GM12872 (cell line): ENCODE data around the gene HOMER1.

ENCODE experiments used
- TF ChIP-seq, protein P1 (sequence below): IDR thresholded peaks from 3 replicates; pipeline ENCODE4 v1.5.1; 2011; ENCODE audit warnings: low read depth, mild to moderate bottlenecking, low read length, moderate library complexity; ENCODE audit not compliant: insufficient read depth

The HOMER1 gene

DNA sequence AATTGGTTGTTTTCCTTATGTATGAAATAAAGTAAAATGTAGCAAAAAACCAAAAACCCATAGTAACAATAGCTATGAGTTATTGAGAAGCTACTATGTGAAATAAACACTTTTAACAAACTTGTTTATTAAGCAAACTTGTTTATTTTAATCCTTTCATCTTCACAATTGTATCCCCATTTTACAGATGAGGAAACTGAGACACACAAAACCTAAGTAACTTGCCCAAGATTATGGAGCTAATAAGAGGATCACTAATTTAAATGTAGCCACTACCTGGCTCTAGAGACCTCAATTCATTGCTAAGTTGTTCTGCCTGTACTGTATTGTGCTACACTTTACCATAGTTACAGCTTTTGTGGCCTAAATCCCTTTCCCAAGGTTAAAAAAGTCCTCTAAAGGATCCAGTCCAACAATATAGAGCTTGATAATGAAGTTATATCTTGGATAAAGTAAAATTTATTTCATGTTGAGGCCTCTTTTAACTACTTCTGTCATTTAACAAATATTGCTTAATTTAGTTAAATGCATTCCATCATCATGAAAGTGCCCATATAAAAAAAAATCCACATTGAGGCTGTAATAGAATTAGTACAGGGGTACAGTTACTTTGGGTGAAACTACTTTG is 22.1 kb downstream of the HOMER1 start:
- TF ChIP-seq, protein P1, sequence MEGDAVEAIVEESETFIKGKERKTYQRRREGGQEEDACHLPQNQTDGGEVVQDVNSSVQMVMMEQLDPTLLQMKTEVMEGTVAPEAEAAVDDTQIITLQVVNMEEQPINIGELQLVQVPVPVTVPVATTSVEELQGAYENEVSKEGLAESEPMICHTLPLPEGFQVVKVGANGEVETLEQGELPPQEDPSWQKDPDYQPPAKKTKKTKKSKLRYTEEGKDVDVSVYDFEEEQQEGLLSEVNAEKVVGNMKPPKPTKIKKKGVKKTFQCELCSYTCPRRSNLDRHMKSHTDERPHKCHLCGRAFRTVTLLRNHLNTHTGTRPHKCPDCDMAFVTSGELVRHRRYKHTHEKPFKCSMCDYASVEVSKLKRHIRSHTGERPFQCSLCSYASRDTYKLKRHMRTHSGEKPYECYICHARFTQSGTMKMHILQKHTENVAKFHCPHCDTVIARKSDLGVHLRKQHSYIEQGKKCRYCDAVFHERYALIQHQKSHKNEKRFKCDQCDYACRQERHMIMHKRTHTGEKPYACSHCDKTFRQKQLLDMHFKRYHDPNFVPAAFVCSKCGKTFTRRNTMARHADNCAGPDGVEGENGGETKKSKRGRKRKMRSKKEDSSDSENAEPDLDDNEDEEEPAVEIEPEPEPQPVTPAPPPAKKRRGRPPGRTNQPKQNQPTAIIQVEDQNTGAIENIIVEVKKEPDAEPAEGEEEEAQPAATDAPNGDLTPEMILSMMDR, result no peak

DNA sequence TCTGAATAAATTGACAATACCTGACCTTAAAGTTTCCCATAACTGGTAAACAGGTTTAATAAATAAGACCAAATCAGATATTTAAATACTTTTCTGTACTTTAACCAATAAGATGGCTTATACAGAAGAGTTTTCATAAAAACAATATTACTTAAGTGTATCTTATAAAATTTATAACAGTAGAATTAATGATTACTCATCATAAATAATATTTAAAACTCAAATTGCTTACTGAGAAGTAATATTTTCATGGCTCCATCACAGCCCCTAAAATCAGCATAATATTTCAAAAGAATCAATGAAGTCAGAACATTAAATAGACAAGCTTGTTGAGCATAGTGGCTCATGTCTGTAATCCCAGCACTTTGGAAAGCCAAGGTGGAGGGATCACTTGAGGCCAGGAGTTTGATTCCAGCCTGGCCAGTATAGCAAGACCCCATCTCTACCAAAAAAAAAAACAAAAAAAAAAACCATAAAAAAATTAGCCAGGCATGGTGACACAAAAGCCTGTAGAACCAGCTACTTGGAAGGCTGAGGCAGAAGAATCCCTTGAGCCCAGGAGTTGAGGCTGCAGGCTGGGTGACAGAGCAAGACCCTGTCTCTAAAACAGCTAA is 23.5 kb downstream of the HOMER1 start:
- TF ChIP-seq, protein P1, result no peak

DNA sequence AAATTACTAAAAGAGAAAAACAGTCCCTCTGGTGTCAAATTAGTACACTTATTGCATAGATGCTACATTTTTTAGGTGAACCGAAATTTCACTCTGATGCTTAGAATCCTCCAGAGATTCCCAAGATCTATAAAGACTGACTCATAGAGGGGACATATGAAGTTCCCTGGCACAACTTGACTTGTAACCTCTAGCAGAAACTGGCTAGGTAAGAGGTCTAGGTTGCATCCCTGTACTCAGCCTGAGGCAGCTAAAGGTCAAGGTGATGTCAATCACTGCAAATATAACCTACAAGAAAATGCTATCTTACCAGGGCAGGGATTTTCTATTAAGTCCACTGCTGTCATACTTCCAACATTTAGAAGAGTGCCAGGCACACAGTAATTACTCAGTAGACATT is 24.2 kb downstream of the HOMER1 start:
- TF ChIP-seq, protein P1, result no peak

DNA sequence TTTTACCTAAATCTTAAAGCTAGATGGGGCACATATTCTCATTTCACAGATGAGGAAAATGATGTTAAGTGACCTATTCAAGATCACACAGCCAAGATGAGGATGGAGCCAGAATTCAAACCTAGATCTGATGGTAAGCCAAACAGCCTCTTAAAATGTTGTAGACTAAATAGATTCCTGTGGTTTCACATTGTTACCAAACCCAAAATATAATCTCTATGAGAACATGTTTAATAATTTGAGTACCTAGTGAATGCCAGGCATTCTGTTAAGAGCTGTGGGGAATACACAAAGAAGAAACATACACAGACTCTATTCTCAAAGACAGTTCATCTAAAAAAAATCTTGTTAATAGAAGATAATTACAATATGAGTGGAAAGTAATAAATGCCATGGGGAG is 25.2 kb downstream of the HOMER1 start:
- TF ChIP-seq, protein P1, result no peak

DNA sequence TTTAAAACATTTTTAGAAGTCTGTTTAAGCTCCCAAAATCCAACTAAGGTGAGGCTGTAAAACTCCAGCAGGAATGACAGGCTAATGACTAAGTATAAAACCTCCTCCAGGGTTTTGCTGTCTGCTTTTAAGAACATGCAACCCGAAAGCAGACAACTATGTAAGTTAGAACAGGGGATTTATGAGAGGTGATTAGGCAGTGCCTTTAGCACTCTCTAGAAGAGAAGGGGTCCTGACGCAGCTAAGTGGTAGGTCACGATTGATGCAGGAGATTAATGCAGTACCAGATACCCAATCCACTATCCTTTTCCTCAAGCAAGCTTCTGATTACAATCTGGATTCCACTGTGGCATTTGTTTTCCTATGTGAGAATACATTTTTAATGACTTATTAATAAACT is 25.9 kb downstream of the HOMER1 start:
- TF ChIP-seq, protein P1, result no peak

DNA sequence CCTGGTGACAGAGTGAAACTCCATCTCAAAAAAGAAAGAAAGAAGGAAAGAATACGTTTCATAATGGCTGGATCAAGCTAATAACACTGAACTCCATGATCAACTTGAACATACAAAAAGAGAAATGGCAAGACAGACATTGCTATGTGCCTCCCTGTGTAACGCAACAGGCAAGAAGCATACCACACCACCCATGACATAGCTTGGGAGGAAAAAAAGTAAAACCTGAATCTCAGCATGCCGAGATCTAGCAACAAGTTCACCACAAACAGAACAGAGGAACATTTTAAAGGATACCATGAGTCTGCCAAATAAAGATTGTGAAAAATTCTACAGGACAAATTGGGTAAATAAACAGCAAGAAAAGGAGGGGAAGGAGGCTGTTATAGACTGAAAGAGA is 26.7 kb downstream of the HOMER1 start:
- TF ChIP-seq, protein P1, result no peak

DNA sequence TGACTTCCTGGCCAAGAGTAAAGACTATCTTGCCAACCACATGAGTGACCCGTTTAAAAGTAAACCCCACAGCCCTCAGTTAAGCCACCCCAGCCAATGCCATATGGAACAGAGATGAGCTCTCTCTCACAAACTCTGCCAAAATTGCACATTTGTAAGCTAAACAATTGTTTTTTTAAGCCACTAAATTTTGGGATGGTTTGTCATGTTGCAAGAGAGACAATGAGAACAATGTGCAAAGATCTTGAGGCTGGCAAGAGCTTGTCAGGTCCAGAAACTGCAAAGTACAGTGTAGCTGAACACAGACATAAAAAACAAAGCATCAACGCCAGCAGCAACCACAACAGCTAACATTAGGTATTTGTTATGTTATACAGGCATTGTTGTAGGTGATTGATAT is 27.8 kb downstream of the HOMER1 start:
- TF ChIP-seq, protein P1, result no peak
